Measurements from ENCODE around the gene CACNA1A. TPM values are rescaled to one million over a fixed set of nuclear protein-coding genes. Genes with fewer than 3 reads are reported as not detected.
"Not testable (repeated sequence)": the region's sequence is repeated elsewhere in the genome, so short reads cannot be mapped to it uniquely, and the experiment has no call there.

CACNA1A gene
- total RNA-seq, 4 donors from 2014 or later: 1.1 TPM; not detected in 3

DNA sequence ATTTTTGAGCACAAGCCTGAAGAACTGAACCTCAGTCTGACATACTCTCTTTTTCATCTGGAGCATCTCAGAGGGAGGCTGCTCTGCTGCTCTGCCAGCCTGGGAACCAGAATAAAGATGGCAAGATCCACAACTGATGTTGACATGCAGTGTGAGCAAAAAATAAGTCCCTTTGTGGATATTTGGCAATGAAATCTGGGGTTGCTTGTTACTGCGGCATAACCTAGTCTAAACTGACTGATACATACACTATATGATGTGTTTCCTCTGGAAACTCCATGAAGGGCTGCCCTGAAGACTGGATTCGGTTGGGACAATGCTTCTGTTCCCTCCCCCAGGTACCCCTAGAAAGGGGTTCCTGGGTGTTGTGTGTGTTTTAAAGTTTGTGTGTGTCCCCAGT, 249.4 kb downstream of the CACNA1A start:
- Histone ChIP-seq H3K9me3 (peaks cover 0 to 9% (median 0%) of the 10 kb centered on the region in 3 donors), H3K36me3 (no peaks in the 10 kb centered on the region), H3K27me3 (peaks cover 0 to 39% (median 0%) of the 10 kb centered on the region in 4 donors), H3K4me3 (no peak overlapping the region), H3K4me1 (peaks cover 4 to 15% (median 6%) of the 10 kb centered on the region in 3 donors), H3K27ac (no peak overlapping the region)
- no peak for DNase-seq
- WGBS, 2 donors: 90 to 100% methylated on average over 2 of the region's 2 CpGs
- intact Hi-C loops (cut with DNase I): no loop called here
- TF ChIP-seq, protein P1, sequence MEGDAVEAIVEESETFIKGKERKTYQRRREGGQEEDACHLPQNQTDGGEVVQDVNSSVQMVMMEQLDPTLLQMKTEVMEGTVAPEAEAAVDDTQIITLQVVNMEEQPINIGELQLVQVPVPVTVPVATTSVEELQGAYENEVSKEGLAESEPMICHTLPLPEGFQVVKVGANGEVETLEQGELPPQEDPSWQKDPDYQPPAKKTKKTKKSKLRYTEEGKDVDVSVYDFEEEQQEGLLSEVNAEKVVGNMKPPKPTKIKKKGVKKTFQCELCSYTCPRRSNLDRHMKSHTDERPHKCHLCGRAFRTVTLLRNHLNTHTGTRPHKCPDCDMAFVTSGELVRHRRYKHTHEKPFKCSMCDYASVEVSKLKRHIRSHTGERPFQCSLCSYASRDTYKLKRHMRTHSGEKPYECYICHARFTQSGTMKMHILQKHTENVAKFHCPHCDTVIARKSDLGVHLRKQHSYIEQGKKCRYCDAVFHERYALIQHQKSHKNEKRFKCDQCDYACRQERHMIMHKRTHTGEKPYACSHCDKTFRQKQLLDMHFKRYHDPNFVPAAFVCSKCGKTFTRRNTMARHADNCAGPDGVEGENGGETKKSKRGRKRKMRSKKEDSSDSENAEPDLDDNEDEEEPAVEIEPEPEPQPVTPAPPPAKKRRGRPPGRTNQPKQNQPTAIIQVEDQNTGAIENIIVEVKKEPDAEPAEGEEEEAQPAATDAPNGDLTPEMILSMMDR (IDR thresholded peaks at IDR 0.05): no peak
- no peak for TF ChIP-seq POLR2A (IDR thresholded peaks at IDR 0.05)

DNA sequence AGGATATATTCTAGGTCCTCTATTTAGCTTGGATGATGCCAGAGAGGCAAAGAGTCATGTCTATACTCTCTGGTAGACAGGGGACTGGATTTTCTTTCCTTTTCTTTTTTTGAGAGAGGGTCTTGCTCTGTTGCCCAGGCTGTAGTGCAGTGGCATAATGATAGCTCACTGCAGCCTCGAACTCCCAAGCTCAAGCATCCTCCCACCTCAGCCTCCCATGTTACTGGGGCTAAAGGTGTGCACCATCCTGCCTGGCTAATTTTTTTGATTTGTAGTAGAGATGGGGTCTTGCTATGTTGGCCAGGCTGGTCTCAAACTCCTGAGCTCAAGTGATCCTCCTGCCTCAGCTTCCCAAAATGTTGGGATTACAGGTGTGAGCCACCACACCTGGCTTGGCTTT, 249.9 kb downstream of the CACNA1A start:
- WGBS, 2 donors: 58 to 89% methylated on average over 1 of the region's 1 CpG
- H3K4me1 ChIP-seq; DNase-seq; H3K36me3 ChIP-seq; intact Hi-C loops (cut with DNase I); H3K9me3 ChIP-seq; H3K27ac ChIP-seq; H3K4me3 ChIP-seq: not testable (repeated sequence)
- H3K27me3 ChIP-seq: peaks cover 0 to 39% (median 0%) of the 10 kb centered on the region in 4 donors

DNA sequence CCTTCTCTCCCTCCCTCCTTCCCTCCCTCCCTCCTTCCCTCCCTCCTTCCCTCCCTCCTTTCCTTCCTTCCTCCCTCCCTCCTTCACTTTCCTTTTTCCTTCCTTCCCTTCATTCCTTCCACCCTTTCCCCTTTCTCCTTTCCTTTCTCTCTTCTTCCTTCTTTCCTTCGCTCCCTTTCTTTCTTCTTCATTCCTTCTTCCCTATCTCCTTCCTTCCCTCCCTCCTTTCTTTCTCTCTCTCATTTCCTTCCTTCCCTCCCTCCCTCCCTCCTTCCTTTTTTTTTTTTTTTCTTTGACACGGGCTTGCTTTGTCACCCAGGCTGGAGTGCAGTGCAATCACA, 250.6 kb downstream of the CACNA1A start:
- TF ChIP-seq, protein P1 (IDR thresholded peaks at IDR 0.05): no peak
- no peak for TF ChIP-seq POLR2A (IDR thresholded peaks at IDR 0.05)
- no peaks in the 10 kb centered on the region for H3K36me3 ChIP-seq
- intact Hi-C loops (cut with DNase I): no loop called here
- no peak overlapping the region for H3K27ac ChIP-seq
- DNase-seq: no peak
- 43 to 71% methylated on average over 2 of the region's 2 CpGs for WGBS, 2 donors
- H3K4me1 ChIP-seq: peaks cover 0 to 3% (median under 1%) of the 10 kb centered on the region in 3 donors
- H3K9me3 ChIP-seq: peaks cover 0 to 9% (median 0%) of the 10 kb centered on the region in 3 donors
- H3K27me3 ChIP-seq: peaks cover 0 to 39% (median 0%) of the 10 kb centered on the region in 4 donors
- H3K4me3 ChIP-seq: no peak overlapping the region

DNA sequence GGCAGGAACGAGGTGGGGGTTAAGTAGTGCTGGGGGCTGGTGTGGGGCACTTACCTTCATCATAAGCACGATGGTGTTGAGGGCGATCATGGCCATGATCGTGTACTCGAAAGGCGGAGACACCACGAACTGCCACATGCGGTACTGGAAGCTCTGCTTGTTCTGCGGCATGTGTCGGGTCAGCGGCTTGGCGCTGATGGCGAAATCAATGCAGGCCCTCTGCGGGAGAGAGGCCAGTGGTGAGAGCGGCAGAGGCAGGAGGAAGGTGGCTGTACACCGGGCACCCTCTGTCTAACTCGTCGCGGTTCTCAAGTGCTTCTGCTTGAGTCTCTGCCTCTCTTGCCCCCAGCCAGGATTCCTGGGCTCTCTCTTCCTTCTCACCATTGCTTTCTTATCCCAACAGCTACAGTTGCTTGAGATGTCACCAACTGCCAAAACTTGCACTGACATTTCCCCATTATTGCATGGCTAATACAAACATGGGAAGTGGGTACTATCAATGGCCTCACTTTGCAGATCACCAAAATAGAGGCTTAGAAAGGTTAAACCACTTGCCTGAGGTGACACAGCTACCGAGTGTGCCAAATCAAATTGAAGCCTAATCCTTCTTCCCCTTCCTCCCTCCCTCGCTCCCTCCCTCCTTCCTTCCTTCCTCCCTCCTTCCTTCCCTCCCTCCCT, 251.1 kb downstream of the CACNA1A start:
- Histone ChIP-seq H3K36me3 (no peaks in the 10 kb centered on the region), H3K27ac (no peak overlapping the region), H3K27me3 (peaks cover 0 to 39% (median 0%) of the 10 kb centered on the region in 4 donors), H3K9me3 (peaks cover 0 to 9% (median 0%) of the 10 kb centered on the region in 3 donors), H3K4me3 (no peak overlapping the region), H3K4me1 (no peaks in the 10 kb centered on the region)
- no peak for TF ChIP-seq POLR2A (IDR thresholded peaks at IDR 0.05)
- TF ChIP-seq, protein P1 (IDR thresholded peaks at IDR 0.05): no peak
- no peak for DNase-seq
- 80 to 83% methylated on average over 19 to 21 of the region's 21 CpGs for WGBS, 2 donors
- intact Hi-C loops (cut with DNase I): no loop called here

DNA sequence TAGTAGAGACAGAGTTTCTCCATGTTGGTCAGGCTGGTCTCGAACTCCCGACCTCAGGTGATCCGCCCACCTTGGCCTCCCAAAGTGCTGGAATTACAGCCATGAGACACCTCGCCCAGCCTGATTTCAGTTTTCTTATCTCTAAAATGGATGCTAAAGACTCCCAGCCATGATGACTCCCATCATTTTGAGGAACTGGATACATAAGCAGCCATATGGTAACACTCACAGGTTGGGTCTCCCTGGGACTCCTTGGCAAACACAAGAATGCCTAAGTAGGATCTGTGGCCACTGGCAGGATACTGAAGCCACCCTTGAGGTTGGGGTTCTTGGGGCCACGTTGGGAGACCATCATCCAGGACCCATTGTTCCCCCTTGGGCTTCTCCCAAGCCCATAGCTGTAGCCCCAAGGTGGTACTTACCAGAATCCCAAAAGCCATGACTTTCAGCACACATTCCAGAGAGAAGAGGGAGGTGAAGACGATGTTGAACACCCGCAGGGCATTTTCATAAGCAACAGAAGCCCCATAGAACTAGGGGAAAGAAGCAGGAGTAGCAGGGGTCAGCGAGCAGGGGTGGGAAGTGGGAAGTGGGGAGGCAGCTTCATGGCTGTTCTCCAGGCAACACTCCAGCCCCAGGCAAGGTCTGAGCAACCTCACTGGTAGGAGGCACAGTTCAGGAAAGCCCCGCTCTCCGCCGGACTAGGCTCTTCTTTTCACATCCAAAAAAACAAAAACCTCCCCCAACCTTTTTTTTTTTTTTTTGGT, 253.5 kb downstream of the CACNA1A start:
- Histone ChIP-seq H3K36me3 (no peaks in the 10 kb centered on the region), H3K27me3 (peaks cover 0 to 39% (median 0%) of the 10 kb centered on the region in 4 donors), H3K4me1 (no peaks in the 10 kb centered on the region), H3K4me3 (no peak overlapping the region), H3K27ac (no peak overlapping the region), H3K9me3 (peaks cover 0 to 9% (median 0%) of the 10 kb centered on the region in 3 donors)
- no peak for TF ChIP-seq POLR2A (IDR thresholded peaks at IDR 0.05)
- TF ChIP-seq, protein P1 (IDR thresholded peaks at IDR 0.05): no peak
- no peak for DNase-seq
- WGBS, 2 donors: 75 to 78% methylated on average over 10 to 11 of the region's 11 CpGs
- intact Hi-C loops (cut with DNase I): no loop called here

Measured in esophagus squamous epithelium (tissue), 5 donors.